HG02938 (cell line): ENCODE data around the gene IQCC.
"Not testable (repeated sequence)": the region's sequence is repeated elsewhere in the genome, so short reads cannot be mapped to it uniquely, and the experiment has no call there.

Experiments used
- ATAC-seq: cut with Tn5 transposase; IDR thresholded peaks from one replicate; pipeline ENCODE4 v1.9.1; 2021; ENCODE audit warnings: mild to moderate bottlenecking, moderate library complexity; ENCODE audit not compliant: unreplicated experiment

IQCC gene

GRCh38 chr1:32205401-32206370 is at the start of gene IQCC:
TSS of gene IQCC (plus strand) at chr1:32205671. CDS start at chr1:32205682, 11 bp downstream.
- no peak for ATAC-seq

GRCh38 chr1:32159189-32159588 is 46.3 kb upstream of the IQCC start:
- ATAC-seq, result no peak

- ATAC-seq, result no peak
Observed at GRCh38 chr1:32163405-32163804, 42.1 kb upstream of the IQCC start.

DNA sequence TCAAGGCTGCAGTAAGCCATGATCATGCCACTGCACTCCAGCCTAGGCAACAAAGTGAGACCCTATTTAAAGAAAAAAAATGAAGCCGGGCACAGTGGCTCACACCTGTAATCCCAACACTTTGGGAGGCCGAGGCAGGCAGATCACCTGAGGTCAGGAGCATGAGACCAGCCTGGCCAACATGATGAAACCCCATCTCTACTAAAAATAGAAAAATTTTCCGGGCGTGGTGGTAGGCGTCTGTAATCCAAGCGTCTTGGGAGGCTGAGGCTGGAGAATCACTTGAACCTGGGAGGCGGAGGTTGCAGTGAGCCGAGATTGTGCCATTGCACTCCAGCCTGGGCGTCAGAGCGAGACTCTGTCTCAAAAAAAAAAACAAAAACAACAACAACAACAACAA is 39.8 kb upstream of the IQCC start:
- not testable (repeated sequence) for ATAC-seq

- ATAC-seq, result no peak
Observed at GRCh38 chr1:32170991-32171390, 34.5 kb upstream of the IQCC start.

DNA sequence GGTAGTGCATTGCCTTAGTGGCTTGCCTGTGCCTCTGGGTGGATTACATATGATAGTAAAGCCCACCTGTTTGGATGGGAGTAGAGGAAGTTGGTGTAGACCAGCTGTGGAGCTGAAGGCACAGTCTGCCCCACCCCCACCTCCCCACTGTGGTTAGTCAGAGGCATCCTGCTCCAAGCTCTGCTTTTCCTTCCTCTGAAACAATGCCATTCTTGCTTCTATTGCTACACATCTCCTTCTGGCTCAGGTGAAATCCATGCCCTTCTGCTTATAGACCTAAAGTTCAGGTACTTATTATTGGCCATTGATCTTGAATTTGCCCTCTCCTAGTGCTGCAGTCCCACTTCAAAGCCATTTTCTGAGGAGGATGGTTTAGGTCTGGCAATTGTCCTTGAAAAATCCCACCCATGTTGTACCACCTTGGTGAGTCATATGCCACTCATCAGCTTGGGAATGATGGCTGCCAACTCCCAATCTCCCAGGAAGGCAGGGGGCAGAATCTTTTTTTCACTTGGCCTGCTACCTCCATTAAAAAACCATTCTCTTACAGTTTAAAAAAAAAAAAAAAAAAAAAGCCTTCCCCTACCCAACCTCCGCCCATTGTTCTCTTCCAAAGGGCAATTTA is 32.7 kb upstream of the IQCC start:
- ATAC-seq, result no peak

DNA sequence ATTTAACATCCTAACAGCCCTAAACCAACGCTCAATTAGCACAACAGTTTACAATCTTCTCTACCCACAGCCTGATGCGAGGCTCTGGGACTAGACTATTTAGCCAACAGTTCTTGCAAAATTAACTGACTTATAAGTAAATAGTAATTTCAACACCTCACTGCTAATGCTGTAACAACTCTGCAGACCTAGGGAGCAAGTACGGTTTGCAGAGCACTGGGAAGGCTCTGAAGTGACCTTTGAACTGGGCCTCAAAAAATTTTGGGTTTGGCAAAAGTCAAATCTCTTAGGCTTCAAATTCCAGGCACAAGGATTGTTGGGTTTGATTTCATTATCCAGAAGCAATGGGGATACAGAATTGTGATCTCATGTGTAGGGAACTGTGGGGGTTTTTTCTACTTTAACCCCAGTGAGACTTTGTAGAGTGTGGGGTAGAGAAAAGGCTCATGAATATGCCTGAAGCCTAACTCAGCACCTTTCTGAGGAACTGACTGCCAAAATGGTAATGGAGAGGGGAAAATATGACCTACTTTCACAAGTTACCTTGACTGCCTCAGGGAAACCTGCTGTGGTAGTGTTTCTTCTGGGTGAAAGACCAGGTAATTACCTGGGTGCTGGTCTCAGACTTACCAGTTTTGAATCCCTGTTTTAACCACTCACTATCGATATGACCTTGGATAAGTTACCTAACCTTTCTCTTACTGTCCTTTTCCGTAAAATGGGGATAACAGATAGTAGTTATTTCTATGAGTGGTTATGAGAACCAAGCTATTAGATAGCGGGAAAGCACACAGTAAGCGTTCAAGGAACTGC is 26.9 kb upstream of the IQCC start:
- ATAC-seq, result no peak

DNA sequence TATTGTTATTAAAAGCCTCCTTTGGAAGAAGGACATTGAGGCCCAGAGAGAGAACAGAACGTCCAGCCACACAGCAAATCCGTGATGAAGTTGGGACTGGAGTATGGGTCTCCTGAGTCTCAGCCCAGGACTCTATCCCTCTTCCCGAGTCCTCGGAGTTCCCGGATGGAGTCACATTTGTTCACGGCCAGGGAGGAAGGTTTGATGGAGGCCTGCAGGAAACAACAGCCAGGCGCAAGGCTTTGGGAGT is 26.4 kb upstream of the IQCC start:
- ATAC-seq, result no peak

DNA sequence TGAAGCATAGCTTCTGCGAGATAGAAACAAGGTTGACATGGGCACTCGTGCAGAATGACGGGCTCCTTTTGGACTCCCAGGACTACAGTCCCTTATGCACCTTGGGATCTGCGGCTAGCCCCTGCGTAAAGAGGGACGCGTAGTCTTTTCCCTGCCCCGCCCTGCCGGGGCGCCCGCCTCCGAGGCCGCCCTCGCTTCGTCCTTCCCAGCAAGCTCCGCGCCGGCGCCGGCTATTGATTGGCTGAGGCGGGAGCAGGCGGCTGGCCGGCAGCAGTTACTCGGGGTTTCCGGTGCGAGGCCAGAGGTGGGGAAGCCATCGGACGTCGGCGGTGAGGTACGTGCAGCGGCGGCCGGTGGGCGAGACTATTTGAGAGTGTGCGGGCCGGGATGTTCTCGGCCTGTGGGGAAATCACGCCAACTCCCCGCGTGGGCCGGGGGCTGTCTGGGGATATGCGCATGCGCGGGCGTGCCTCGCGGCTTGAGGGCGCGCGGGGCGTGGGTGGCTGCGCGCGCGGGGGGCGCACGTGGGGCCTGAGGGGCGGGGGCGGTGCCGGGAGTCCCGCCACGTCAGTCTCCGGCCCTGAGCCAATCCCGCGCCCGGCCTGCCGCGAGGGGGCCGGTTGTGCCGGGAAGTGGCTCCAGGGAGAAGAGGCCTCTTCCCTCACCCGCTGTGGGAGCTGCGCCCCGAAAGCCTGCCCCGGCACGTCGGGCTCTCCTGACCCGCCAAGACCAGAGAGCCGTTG is 25.9 kb upstream of the IQCC start, which contains the start of gene TXLNA:
TSS of gene TXLNA (plus strand) at position 233 of the 743 bp plus-strand sequence. CDS start 671 bp downstream, outside the sequence.
- ATAC-seq, result peak; percentile 80

- ATAC-seq, result no peak
Observed at GRCh38 chr1:32180186-32181060, 25.0 kb upstream of the IQCC start.

GRCh38 chr1:32181065-32181464 is 24.4 kb upstream of the IQCC start:
- ATAC-seq, result no peak

GRCh38 chr1:32181563-32181962 is 23.9 kb upstream of the IQCC start:
- ATAC-seq, result no peak

- ATAC-seq, result no peak
Observed at GRCh38 chr1:32182060-32182459, 23.4 kb upstream of the IQCC start.

DNA sequence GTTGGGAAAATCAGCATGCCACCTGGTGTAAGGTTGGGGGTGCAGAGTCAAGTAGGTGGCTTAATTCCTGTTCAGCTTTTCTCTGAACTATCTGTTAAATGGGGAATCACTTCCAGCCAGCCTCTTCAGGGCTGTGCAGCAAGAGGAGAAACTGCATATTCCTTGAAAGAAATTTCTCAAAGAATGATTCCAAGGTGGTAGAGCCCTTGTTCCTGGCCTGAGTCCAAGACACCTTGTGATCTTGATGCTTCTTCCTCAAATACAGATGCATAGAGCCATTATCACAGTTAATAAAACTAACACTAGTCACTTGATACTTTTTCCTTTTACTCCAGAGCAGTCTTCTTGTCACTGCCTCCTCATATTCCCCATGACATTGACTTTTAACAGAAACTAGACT is 20.8 kb upstream of the IQCC start:
- ATAC-seq, result no peak

- ATAC-seq, result no peak
Observed at GRCh38 chr1:32186077-32186476, 19.4 kb upstream of the IQCC start.

DNA sequence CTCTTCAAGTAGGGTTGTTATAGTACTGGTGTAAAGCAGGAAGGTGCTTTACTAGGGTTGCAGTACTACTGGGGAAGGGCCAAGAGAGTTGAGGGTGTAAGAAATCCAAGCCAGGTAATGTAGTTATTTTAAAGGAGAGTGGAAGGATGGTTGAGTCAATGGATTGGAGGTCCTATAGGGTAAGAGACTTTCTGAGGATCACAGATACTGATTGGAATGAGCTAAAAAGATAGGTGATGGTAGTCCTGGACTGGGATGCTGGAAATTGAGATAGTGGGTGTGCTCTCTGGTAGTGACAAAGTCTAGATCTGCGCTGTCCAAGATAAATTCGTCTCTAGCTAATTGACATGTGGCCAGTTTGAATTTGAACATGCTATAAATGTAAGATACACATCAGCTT is 19.0 kb upstream of the IQCC start:
- ATAC-seq, result no peak

DNA sequence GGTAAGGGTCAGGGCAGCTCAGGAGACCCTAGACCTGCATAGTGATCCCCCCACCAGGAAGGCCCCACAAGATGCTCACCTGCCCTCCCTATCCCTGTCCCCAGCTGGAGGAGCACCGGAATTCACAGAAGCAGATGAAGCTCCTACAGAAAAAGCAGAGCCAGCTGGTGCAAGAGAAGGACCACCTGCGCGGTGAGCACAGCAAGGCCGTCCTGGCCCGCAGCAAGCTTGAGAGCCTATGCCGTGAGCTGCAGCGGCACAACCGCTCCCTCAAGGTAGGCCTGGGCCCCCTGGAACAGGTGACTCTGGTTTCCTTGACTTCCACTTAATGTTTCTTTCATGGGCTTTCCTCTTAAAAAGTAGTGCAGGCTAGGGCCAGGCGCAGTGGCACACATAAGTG is 17.6 kb upstream of the IQCC start:
- ATAC-seq, result no peak

DNA sequence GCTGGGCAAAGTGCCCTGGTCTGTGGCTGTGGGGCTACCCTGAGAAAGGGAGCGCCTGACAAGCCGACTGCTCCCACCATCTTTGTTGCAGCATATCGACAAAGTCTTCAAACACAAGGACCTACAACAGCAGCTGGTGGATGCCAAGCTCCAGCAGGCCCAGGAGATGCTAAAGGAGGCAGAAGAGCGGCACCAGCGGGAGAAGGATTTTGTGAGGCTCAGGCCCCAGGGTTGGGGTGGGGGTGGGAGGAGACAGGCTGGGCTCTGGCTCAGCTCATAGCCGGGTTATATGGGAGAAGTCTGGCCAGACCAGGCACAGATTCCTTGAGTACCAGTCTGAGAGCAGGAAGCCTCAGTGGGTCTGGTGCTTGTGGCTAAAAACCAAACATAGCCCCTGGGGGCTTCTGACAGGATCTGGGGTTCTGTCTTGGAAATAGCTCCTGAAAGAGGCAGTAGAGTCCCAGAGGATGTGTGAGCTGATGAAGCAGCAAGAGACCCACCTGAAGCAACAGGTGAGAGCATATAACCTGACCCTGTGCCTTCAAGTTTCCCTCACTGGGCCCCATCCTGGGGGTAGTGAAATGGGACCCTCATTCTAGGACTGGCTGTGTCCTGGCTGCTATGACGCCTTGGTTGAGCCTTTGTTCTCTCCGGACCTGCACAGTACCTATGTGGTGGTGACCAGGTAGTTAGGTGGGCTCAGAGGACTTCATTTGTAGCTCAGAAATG is 13.1 kb upstream of the IQCC start:
- ATAC-seq, result no peak

DNA sequence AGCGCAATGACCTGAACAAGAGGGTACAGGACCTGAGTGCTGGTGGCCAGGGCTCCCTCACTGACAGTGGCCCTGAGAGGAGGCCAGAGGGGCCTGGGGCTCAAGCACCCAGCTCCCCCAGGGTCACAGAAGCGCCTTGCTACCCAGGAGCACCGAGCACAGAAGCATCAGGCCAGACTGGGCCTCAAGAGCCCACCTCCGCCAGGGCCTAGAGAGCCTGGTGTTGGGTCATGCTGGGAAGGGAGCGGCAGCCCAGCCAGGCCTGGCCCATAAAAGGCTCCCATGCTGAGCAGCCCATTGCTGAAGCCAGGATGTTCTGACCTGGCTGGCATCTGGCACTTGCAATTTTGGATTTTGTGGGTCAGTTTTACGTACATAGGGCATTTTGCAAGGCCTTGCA is 10.5 kb upstream of the IQCC start:
- ATAC-seq, result no peak
